Esophagus muscularis mucosa (tissue), 4 donors: ENCODE results near the gene UPF2. TPM values are rescaled to one million over a fixed set of nuclear protein-coding genes. Genes with fewer than 3 reads are reported as not detected.

Source experiments
- DNase-seq: peaks from one replicate; pipeline ENCODE4 v3.0.0-alpha.2; 2017; ENCODE audit errors: extremely low spot score
- H3K27ac ChIP-seq, 4 donors: fragments of 200-600 bp; sonication (generic); replicated peaks in 1 of 4; 1 replicate in 3 of 4; 2 replicates in 1 of 4; pipeline ENCODE4 v1.5.1; 2016 to 2019; ENCODE audit warnings: mild to moderate bottlenecking in 1 of 4
- H3K27me3 ChIP-seq, 4 donors: fragments of 200-600 bp; sonication (generic); one replicate each; pipeline versions ENCODE4 v1.5.1 to v1.6.0; 2016 to 2019
- H3K36me3 ChIP-seq, 4 donors: fragments of 200-600 bp; sonication (generic); one replicate each; pipeline ENCODE4 v1.5.1; 2016 to 2019
- H3K4me1 ChIP-seq, 4 donors: fragments of 200-600 bp; sonication (generic); one replicate each; pipeline ENCODE4 v1.5.1; 2016 to 2019
- H3K4me3 ChIP-seq, 4 donors: fragments of 200-600 bp; sonication (generic); 1 replicate in 2 of 4; 2 replicates in 2 of 4; pipeline ENCODE4 v1.5.1; 2016 to 2019; ENCODE audit warnings: mild to moderate bottlenecking in 4 of 4, moderate library complexity in 1 of 4
- H3K9me3 ChIP-seq, 4 donors: fragments of 200-600 bp; sonication (generic); 1 replicate in 3 of 4; 2 replicates in 1 of 4; pipeline ENCODE4 v1.5.1; 2016 to 2019
- EP300 ChIP-seq: sonication (generic); formaldehyde crosslinking; IDR thresholded peaks from one replicate; pipeline ENCODE4 v1.6.1; 2017; ENCODE audit warnings: antibody characterized with exemption
- POLR2A ChIP-seq: fragments of 450-650 bp; IDR thresholded peaks from one replicate; pipeline ENCODE4 v1.6.1; 2017; ENCODE audit warnings: antibody characterized with exemption, moderate library complexity, mild to moderate bottlenecking, low read depth
- POLR2AphosphoS5 ChIP-seq, 2 donors: sonication (generic); formaldehyde crosslinking; IDR thresholded peaks; one replicate each; pipeline ENCODE4 v1.6.1; 2017; ENCODE audit warnings: antibody characterized with exemption in 2 of 2
- WGBS: methylation state at CpG from one replicate; pipeline ENCODE4 v1.1.5; 2018; 5-methylcytosine and 5-hydroxymethylcytosine counted together
- intact Hi-C: fragments of 100-400 bp; cut with DNase I; formaldehyde crosslinking; loops from one replicate; pipeline ENCODE4 v1.15.1; 2023
- total RNA-seq, 4 donors: library from RNA; depleted of rRNA; stranded (reverse); fragments of >200 nt; gene quantifications; one replicate each; pipeline versions ENCODE4 v1.1.0 to v1.2.1, GENCODE V29; 2016
- TF ChIP-seq, protein P1 (sequence below), 3 experiments: fragments of 200-600 bp in 2 of 3; fragments of 450-650 bp in 1 of 3; sonication (generic) in 2 of 3; IDR thresholded peaks; one replicate each; pipeline ENCODE4 v1.5.1; 2017 to 2019; ENCODE audit warnings: antibody characterized with exemption in 3 of 3, mild to moderate bottlenecking in 2 of 3, moderate library complexity in 1 of 3

Gene UPF2
- total RNA-seq, 4 donors from 2014 or later = 26.0 to 38.6 (median 28.0) TPM

DNA sequence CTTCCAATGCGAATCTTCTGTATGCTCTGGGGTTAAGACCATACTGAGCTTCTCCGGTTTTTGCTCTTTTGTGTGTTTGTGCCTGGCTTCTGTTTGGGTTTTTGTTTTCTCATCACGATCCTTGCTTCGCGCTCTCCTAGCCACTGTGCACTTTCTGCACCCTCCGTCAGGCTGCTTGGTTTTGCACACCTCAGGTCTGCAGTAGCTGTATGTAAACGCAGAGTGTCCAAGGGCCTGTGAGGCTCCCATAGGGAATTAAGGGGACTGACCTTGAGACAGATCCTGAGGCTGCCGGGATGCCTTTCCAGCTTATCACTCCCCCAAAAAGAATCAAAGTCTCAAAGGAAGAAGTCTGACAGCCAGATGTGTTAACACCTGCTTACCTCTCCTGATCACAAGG lies 124.2 kb downstream of the UPF2 start:
- Histone ChIP-seq H3K27ac (no peak overlapping the region), H3K36me3 (peaks cover 23 to 42% (median 36%) of the 10 kb centered on the region in 4 donors), H3K9me3 (no peaks in the 10 kb centered on the region), H3K4me3 (no peak overlapping the region), H3K27me3 (no peaks in the 10 kb centered on the region), H3K4me1 (no peaks in the 10 kb centered on the region)
- TF ChIP-seq POLR2A (no peak), POLR2AphosphoS5 (IDR thresholded peaks at IDR 0.05) (no peak), EP300 (no peak)
- TF ChIP-seq, protein P1, sequence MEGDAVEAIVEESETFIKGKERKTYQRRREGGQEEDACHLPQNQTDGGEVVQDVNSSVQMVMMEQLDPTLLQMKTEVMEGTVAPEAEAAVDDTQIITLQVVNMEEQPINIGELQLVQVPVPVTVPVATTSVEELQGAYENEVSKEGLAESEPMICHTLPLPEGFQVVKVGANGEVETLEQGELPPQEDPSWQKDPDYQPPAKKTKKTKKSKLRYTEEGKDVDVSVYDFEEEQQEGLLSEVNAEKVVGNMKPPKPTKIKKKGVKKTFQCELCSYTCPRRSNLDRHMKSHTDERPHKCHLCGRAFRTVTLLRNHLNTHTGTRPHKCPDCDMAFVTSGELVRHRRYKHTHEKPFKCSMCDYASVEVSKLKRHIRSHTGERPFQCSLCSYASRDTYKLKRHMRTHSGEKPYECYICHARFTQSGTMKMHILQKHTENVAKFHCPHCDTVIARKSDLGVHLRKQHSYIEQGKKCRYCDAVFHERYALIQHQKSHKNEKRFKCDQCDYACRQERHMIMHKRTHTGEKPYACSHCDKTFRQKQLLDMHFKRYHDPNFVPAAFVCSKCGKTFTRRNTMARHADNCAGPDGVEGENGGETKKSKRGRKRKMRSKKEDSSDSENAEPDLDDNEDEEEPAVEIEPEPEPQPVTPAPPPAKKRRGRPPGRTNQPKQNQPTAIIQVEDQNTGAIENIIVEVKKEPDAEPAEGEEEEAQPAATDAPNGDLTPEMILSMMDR (IDR thresholded peaks at IDR 0.05) = no peak
- WGBS = 76% methylated on average over 8 of the region's 8 CpGs
- DNase-seq = no peak
- intact Hi-C loops = no loop called here

DNA sequence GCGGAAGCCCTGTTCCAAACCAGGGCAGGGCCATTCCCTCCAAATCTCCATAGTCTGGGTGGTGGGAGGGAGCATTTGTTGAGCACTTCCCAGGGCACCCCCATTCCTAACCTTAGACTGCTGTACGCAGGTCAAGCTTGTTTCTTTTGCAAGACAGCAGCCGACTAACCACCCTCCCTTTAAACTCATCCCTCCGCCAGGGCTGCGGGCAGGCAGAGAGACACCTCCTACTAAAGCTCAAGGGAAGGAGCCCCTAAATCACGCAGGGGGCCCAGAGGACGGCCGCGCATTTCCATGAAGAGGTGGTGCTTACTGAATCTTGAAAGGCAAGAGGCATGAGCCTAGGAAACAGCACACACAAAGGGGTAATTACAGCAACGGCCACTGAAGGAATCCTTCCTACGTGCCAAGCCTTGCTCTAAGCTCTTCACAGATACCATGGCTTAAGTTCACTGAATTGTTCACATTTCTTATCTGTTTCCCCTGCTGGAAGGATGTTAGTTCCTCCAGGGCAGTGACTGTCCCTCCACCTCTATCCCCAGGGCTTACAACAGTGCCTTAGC lies 129.4 kb downstream of the UPF2 start:
- H3K4me3 ChIP-seq = no peak overlapping the region
- 34% methylated on average over 10 of the region's 11 CpGs for WGBS
- no peak for DNase-seq
- no peaks in the 10 kb centered on the region for H3K27me3 ChIP-seq
- no peaks in the 10 kb centered on the region for H3K4me1 ChIP-seq
- intact Hi-C loops = no loop called here
- TF ChIP-seq EP300 (no peak), POLR2A (no peak), POLR2AphosphoS5 (IDR thresholded peaks at IDR 0.05) (no peak)
- TF ChIP-seq, protein P1 (IDR thresholded peaks at IDR 0.05) = no peak
- H3K36me3 ChIP-seq = no peaks in the 10 kb centered on the region
- no peaks in the 10 kb centered on the region for H3K9me3 ChIP-seq
- H3K27ac ChIP-seq = no peak overlapping the region

DNA sequence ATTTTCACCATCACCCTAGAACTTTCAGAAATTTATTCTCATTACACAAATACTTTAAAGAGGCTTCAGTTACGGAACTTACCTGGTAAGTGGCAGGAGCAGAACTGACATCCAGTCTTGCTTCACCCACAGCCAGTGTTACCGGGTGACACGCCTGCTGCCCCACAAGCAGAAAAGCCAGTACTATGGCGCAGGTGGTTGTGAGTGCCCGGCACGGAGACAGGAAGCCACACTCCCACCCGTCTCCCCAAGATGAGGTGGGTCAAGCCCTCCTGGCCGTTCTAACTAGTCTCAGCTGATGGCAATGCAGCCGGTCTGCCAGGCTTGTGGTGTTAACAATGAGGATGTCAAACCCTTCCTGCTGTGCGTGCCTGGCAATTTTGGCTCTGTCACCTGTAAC lies 132.5 kb downstream of the UPF2 start:
- H3K9me3 ChIP-seq = no peaks in the 10 kb centered on the region
- TF ChIP-seq, protein P1 (IDR thresholded peaks at IDR 0.05) = no peak
- TF ChIP-seq POLR2A (no peak), POLR2AphosphoS5 (IDR thresholded peaks at IDR 0.05) (no peak), EP300 (no peak)
- WGBS = 98% methylated on average over 10 of the region's 10 CpGs
- no peaks in the 10 kb centered on the region for H3K27me3 ChIP-seq
- no peak overlapping the region for H3K27ac ChIP-seq
- no peak overlapping the region for H3K4me3 ChIP-seq
- intact Hi-C loops = no loop called here
- H3K4me1 ChIP-seq = no peaks in the 10 kb centered on the region
- DNase-seq = no peak
- H3K36me3 ChIP-seq = no peaks in the 10 kb centered on the region

DNA sequence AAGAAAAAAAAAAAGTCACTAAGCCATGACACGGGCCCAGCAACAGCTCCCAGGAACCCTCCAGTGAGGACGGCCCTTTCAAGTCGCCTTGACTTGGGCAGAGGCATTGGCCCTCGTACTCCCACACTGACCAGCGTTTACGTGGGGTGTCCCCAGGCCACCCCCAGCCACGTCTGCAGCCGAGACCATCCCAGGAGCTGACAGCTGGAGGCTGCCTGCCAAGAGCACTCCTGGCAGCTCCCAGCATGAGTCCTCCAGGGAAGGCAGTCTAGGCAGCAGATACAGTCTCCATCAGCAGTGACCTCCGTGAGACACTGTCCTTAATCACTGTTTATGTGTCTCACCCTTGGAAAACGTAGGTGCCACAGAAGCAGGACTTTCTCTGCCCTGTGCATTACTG lies 133.0 kb downstream of the UPF2 start:
- 45% methylated on average over 9 of the region's 10 CpGs for WGBS
- no peak overlapping the region for H3K27ac ChIP-seq
- H3K27me3 ChIP-seq = no peaks in the 10 kb centered on the region
- no peaks in the 10 kb centered on the region for H3K36me3 ChIP-seq
- H3K4me1 ChIP-seq = no peaks in the 10 kb centered on the region
- no peak overlapping the region for H3K4me3 ChIP-seq
- no peaks in the 10 kb centered on the region for H3K9me3 ChIP-seq
- no peak for DNase-seq
- intact Hi-C loops = no loop called here
- TF ChIP-seq, protein P1 (IDR thresholded peaks at IDR 0.05) = no peak
- no peak for TF ChIP-seq POLR2AphosphoS5 (IDR thresholded peaks at IDR 0.05)
- no peak for TF ChIP-seq POLR2A
- no peak for TF ChIP-seq EP300

DNA sequence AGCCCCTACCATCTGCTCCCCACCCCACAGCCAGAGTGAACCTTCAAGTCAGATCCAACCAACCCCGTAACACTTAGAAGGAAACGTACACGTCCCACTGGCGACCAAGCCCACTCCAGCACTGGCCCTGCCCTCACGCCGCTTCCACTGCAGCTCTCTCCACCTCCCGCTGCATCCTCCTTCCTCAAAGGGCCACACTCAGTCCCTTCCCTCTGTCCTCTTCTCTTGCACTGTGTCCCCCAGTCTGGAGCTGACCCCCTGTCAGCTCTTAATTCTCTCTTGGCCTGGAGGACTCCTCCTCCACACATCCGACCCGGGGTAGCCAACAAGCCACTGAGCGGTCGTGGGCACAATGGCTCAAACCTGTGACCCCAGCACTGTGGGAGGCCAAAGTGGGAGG lies 133.6 kb downstream of the UPF2 start:
- intact Hi-C loops = no loop called here
- H3K9me3 ChIP-seq = no peaks in the 10 kb centered on the region
- DNase-seq = no peak
- no peaks in the 10 kb centered on the region for H3K36me3 ChIP-seq
- H3K4me1 ChIP-seq = no peaks in the 10 kb centered on the region
- no peaks in the 10 kb centered on the region for H3K27me3 ChIP-seq
- H3K27ac ChIP-seq = no peak overlapping the region
- no peak overlapping the region for H3K4me3 ChIP-seq
- 96% methylated on average over 11 of the region's 11 CpGs for WGBS
- no peak for TF ChIP-seq POLR2AphosphoS5 (IDR thresholded peaks at IDR 0.05)
- TF ChIP-seq, protein P1 (IDR thresholded peaks at IDR 0.05) = no peak
- no peak for TF ChIP-seq POLR2A
- no peak for TF ChIP-seq EP300
